Progenitor cell of endocrine pancreas (in vitro differentiated cells): ENCODE results near the gene PDGFB. TPM values are rescaled to one million over a fixed set of nuclear protein-coding genes. Genes with fewer than 3 reads are reported as not detected.

Experiments used
- DNase-seq: peaks from one replicate; pipeline ENCODE4 v3.0.0; 2021; ENCODE audit warnings: low spot score; ENCODE audit not compliant: unreplicated experiment
- H3K27ac Mint-ChIP-seq: 2 replicates; pipeline ENCODE4 v1.8.0; 2021; ENCODE audit warnings: mild to moderate bottlenecking, moderate library complexity, mixed read lengths
- H3K27me3 Mint-ChIP-seq: 2 replicates; pipeline ENCODE4 v1.8.0; 2021; ENCODE audit warnings: mixed read lengths
- H3K36me3 Mint-ChIP-seq: 2 replicates; pipeline ENCODE4 v1.8.0; 2022; ENCODE audit warnings: mixed read lengths; ENCODE audit not compliant: insufficient read depth
- H3K4me1 Mint-ChIP-seq: 2 replicates; pipeline ENCODE4 v1.8.0; 2021; ENCODE audit warnings: low read depth, mixed read lengths
- H3K4me3 Mint-ChIP-seq: 2 replicates; pipeline ENCODE4 v1.8.0; 2021; ENCODE audit warnings: low read depth, mild to moderate bottlenecking, moderate library complexity, mixed read lengths
- H3K9me3 Mint-ChIP-seq: 2 replicates; pipeline ENCODE4 v1.8.0; 2021; ENCODE audit warnings: low read depth, mixed read lengths
- total RNA-seq: library from RNA; stranded (reverse); gene quantifications from 2 replicates; pipeline ENCODE4 v1.2.1, GENCODE V29; 2021
- TF ChIP-seq, protein P1 (sequence below): fragments of 200-600 bp; sonication (generic); IDR thresholded peaks from one replicate; pipeline ENCODE4 v1.5.0; 2021; ENCODE audit warnings: antibody characterized with exemption, mild to moderate bottlenecking; ENCODE audit not compliant: unreplicated experiment

The PDGFB gene
- total RNA-seq, 1 donor from 2014 or later: 7.1 TPM

DNA sequence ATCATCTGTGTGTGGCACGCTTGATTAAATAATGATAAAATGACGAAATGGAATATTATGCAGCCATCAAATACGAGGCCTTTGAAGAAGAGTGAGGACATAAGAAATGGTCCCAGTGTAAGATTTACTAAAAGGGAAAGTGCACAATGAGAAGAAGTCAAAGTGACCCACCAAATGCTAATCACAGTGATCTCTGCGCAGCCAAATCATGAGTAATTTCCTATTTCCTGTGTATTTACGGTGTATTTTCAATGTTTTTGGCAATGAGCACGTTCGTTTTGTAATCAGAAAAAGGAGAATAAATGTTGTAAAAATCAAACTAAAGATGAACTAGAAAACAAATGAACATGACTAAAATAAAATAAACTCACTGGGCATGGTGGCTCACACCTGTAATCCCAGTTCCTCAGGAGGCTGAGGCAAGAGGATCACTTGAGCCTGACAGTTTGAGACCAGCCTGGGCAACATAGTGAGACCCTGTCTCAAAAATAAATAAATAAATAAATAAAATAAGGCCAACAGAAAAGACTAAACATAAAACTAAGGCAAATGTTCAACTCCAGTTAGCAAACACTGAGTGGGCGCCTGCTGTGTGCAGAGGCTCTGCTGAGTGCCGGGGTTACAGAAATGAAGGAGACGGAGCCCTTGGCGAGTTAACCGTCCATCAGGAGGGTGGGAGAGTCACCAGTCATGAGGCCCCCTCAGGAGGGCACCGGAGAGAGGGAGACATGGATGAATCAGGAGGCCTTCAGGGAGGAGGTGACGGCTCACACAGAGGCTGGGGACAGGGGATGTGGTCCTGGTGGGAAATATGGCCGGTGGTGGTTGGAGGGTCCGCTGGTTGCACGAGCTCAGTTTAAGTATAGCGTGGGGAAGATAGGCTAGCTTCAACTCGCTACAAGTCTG, 66.3 kb downstream of the PDGFB start:
- H3K4me3 Mint-ChIP-seq: no peak overlapping the region
- TF ChIP-seq, protein P1, sequence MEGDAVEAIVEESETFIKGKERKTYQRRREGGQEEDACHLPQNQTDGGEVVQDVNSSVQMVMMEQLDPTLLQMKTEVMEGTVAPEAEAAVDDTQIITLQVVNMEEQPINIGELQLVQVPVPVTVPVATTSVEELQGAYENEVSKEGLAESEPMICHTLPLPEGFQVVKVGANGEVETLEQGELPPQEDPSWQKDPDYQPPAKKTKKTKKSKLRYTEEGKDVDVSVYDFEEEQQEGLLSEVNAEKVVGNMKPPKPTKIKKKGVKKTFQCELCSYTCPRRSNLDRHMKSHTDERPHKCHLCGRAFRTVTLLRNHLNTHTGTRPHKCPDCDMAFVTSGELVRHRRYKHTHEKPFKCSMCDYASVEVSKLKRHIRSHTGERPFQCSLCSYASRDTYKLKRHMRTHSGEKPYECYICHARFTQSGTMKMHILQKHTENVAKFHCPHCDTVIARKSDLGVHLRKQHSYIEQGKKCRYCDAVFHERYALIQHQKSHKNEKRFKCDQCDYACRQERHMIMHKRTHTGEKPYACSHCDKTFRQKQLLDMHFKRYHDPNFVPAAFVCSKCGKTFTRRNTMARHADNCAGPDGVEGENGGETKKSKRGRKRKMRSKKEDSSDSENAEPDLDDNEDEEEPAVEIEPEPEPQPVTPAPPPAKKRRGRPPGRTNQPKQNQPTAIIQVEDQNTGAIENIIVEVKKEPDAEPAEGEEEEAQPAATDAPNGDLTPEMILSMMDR: no peak
- peaks cover 28% of the 10 kb centered on the region for H3K4me1 Mint-ChIP-seq
- H3K36me3 Mint-ChIP-seq: no peaks in the 10 kb centered on the region
- DNase-seq: no peak
- no peaks in the 10 kb centered on the region for H3K27me3 Mint-ChIP-seq
- H3K27ac Mint-ChIP-seq: peak overlapping the region; percentile 57
- H3K9me3 Mint-ChIP-seq: peaks cover 2% of the 10 kb centered on the region

DNA sequence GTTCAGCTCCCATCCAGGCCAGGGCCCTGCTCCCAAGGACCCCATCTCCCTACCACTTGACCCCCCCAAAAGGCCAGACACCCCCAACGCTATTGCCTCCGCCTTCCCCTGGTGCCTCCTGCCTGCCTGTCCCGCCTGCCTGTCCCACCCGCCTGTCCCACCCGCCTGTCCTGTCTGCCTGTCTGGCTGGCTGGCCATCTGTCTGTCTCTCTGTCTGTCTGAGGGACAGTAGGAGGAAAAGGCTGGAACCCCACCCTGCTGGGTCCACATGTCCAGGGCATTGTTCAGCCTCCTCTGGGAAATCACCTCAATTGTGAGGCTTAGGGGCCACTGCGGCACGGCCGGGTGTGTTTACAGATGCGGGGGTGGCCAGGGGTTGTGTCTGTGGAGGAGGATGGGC, 67.0 kb downstream of the PDGFB start:
- Mint-ChIP-seq H3K9me3 (peaks cover 2% of the 10 kb centered on the region), H3K27ac (peak overlapping the region; percentile 64), H3K36me3 (no peaks in the 10 kb centered on the region), H3K27me3 (no peaks in the 10 kb centered on the region), H3K4me1 (peaks cover 32% of the 10 kb centered on the region), H3K4me3 (no peak overlapping the region)
- DNase-seq: no peak
- TF ChIP-seq, protein P1: no peak

DNA sequence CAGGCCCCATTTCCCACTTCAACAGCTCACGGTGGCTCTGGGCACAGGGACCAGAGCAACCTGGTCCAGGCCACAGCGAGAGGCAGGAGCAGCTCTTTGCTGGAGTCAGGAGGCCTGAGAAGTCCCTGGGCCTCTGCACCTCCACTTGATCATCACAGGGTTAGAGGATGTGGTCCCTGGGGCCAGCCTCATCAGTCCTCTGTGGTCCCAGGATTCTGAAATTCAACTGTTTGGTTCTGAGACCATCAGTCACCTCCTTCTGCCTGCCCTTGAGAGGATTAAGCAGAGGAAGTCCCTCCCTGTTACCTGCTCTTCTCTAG, 67.4 kb downstream of the PDGFB start:
- Mint-ChIP-seq H3K9me3 (peaks cover 2% of the 10 kb centered on the region), H3K27me3 (no peaks in the 10 kb centered on the region), H3K4me1 (peaks cover 32% of the 10 kb centered on the region), H3K4me3 (no peak overlapping the region), H3K27ac (peak overlapping the region; percentile 64), H3K36me3 (no peaks in the 10 kb centered on the region)
- TF ChIP-seq, protein P1: no peak
- no peak for DNase-seq

DNA sequence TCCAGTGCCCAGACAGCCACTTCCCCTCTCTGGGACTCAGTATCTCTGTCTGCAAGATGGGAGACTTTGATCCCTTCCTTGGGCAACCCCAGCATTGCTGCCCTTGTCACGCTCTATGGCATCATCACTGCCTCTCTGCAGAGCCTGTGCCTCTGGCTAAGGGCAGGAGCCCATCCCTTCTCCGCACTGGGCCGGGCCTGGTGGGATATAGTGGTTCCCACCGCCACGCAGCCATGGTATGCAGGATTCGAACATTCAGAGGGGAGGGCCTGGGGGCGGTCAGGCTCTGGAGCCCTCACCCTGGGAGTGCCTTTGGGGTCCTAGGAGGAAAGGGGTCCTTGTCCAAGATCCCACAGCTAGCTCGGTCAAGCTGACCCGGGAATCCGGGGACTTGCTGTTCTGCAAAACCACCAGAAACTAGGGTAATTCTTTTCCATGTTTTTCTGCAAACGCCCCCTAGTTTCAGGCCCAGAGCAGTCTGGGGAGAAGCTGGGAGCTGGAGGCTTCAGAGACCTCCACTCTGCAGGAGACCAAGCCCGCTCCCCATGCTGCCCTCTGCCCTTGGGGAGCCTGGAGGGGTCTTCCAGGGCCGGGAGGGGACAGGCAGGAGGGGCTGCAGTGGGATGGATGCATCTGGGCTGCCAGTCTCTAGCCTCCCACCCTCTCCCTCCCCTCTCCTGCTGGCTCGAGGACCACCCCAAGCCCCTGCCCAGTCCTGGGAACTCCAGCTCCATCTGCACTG, 67.9 kb downstream of the PDGFB start:
- Mint-ChIP-seq H3K36me3 (no peaks in the 10 kb centered on the region), H3K9me3 (no peaks in the 10 kb centered on the region), H3K4me1 (peaks cover 32% of the 10 kb centered on the region), H3K27ac (peak overlapping the region; percentile 85), H3K27me3 (no peaks in the 10 kb centered on the region), H3K4me3 (no peak overlapping the region)
- TF ChIP-seq, protein P1: no peak
- no peak for DNase-seq

DNA sequence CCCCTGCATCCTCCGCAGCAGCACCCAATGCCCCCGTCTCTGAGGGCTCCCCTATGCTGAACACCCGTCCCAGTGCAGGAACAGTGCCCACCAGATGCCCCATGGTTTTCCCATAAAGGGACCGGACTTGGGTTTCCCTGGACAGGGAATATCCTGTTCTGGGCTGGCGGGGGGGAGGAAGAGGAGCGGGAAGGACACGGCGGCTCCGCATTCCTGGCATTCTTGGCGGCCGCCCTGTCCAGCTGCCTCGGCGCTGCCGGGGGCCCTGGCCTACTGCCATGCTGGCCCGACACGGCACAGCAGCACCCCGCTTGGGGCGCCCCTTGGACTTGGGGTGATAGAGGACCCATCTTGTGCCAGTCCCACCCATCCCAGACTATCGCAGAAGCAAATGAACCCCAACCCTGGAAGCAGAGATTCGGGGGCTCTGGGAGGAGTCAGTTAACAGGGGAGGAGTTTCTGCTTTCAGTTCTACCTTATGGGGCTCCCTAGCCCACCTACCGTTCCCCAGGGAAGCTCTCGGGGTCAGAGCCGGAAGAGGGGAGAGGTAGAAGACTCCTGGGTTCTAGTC, 68.6 kb downstream of the PDGFB start:
- Mint-ChIP-seq H3K36me3 (no peaks in the 10 kb centered on the region), H3K4me1 (peaks cover 32% of the 10 kb centered on the region), H3K27me3 (no peaks in the 10 kb centered on the region), H3K9me3 (no peaks in the 10 kb centered on the region), H3K4me3 (no peak overlapping the region), H3K27ac (peak overlapping the region; percentile 97)
- DNase-seq: no peak
- TF ChIP-seq, protein P1: no peak
